Measurements from ENCODE around the gene JMJD8.

JMJD8 gene

DNA sequence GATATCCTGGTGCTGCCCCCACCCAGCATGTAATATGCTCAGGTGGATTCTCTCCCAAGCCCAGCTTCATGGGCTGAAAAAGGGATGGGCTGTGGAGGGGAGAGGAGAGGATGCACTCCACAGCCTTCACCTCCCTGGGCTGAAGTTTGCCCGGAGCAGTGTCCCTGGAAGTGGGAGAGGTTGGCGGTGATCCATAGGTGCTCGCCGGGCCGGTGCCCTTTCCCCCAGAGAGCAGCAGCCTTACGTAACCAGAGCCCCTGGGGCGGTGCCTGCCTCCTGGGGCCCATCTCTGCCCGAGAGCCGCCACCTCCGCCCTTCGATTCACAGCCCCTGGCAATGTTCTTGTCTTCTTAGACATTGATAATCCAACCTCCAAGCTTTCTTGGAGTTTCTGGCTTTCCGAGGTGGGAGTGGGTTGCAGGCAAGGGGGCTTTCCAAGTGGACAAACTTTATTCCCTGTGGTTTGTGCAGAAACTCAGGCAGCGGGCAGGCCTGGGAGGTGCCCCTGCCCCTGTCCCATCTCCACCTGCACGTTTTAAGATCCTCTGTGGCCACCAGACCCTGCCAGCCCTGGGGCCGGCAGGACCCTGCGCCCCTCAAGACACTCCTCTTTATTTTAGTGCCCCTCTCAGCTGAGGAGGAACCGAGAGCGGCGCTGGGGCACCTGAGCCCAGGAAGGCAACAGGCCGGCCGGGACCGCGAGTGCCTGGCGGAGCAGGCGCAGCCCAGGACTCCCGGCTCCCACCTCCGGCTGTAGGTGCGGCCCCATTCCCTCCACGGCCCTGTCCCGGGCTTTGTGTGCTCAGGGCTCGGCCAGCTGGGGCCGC, 38.1 kb downstream of the JMJD8 start:
- no peaks in the 10 kb centered on the region for H3K9me3 ChIP-seq (ENCODE audit: low read length)
- H3K4me3 ChIP-seq (ENCODE audit: low read depth in 1 of 2, low read length in 2 of 2), result no peak overlapping the region
- no peak overlapping the region for H3K9ac ChIP-seq (ENCODE audit: low read length)
- H3K4me1 ChIP-seq (ENCODE audit: insufficient read depth, low read length), result peaks cover 36% of the 10 kb centered on the region
- no peaks in the 10 kb centered on the region for H3K36me3 ChIP-seq (ENCODE audit: insufficient read depth, low read length)
- H3K27me3 ChIP-seq (ENCODE audit: control insufficient read depth in 1 of 2, insufficient read depth in 2 of 2, low read length in 2 of 2), result no peaks in the 10 kb centered on the region
- no peak overlapping the region for H3K27ac ChIP-seq (ENCODE audit: low read depth, low read length)

DNA sequence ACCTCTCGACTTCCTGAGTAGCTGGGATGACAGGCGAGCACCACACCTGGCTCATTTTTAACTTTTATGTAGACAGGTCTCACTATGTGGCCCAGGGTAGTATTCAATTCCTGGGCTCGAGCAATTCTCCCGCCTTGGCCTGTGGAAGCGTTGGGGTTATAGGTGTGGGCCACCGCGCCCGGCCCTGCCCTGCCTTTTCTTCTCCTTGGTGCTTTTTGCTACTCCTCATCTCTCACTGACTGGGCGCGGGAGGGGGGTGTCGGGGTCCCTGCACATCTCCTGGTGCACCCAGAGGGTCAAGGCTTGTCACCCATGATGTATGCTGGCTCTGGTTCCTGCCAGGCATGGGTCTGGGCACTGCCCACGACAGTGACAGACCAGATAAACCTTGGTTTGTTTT, 39.6 kb downstream of the JMJD8 start:
- H3K27me3 ChIP-seq (ENCODE audit: control insufficient read depth in 1 of 2, insufficient read depth in 2 of 2, low read length in 2 of 2), result no peaks in the 10 kb centered on the region
- H3K9ac ChIP-seq (ENCODE audit: low read length), result no peak overlapping the region
- H3K36me3 ChIP-seq (ENCODE audit: insufficient read depth, low read length), result no peaks in the 10 kb centered on the region
- H3K4me1 ChIP-seq (ENCODE audit: insufficient read depth, low read length), result peaks cover 26% of the 10 kb centered on the region
- H3K4me3 ChIP-seq (ENCODE audit: low read depth in 1 of 2, low read length in 2 of 2), result no peak overlapping the region
- no peaks in the 10 kb centered on the region for H3K9me3 ChIP-seq (ENCODE audit: low read length)
- H3K27ac ChIP-seq (ENCODE audit: low read depth, low read length), result no peak overlapping the region

DNA sequence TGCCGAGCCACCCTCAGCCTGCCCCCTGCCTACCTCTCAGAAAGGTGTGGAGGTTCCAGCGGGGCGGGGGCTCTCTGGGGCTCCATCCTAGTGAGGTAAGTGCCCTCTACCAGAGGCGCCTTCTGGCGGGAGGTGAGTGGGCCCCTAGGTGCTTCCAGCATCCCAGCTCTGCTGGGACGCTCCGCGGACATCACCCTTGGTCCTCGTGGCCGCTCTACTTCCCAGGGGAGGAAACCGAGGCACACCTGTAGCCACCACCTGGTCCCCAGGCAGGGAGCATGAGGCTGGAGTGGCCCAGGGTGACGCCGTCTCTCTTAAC, 41.1 kb downstream of the JMJD8 start:
- Histone ChIP-seq H3K4me1 (ENCODE audit: insufficient read depth, low read length) (peaks cover 21% of the 10 kb centered on the region), H3K9me3 (ENCODE audit: low read length) (no peaks in the 10 kb centered on the region), H3K27ac (ENCODE audit: low read depth, low read length) (peak overlapping the region; percentile 80), H3K36me3 (ENCODE audit: insufficient read depth, low read length) (no peaks in the 10 kb centered on the region), H3K4me3 (ENCODE audit: low read depth in 1 of 2, low read length in 2 of 2) (peak overlapping the region; percentile 68 to 91), H3K9ac (ENCODE audit: low read length) (peak overlapping the region; percentile 30), H3K27me3 (ENCODE audit: control insufficient read depth in 1 of 2, insufficient read depth in 2 of 2, low read length in 2 of 2) (no peaks in the 10 kb centered on the region)

DNA sequence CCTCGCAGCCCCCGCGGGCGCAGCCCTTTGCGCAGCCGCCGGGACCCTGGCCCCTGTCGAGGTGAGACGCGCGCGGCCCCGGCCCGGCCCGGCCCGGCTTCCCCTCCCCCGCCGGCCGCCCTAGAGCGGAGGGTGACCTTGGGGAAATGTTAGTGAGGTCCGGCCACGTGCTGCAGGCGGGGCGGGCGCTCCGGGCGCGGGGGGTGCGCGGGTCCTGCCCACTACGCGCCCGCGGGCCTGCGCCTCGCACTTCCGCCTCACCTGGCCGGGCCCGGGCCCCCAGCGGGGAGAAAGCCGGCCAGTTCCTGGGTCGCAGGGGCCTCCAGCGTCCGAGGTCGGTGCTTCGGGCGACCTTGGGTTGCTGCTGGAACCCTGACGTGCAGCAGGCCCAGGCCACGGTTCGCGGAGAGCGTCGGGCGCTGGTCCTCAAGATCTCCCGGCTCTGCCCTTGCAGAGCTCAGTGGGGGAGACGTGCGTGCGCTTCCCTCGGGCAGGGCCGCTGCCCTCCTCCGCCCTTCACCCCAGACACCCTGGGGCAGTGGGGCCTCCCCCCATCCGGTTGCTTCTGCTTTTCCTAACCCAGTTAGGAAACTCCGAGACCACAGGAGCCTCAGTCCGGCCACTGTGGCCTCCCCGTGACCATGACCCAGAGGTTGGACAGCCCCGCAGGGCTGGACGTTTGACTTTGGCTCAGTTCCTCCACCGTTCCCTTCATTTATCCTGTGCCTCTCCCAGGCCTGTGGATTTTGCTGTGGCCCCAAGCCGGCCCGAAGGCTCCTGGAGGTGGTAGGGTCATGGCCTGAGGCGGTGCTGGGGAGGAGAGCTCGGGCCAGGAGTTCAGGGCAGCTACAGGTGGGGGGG, 41.7 kb downstream of the JMJD8 start:
- no peaks in the 10 kb centered on the region for H3K36me3 ChIP-seq (ENCODE audit: insufficient read depth, low read length)
- no peaks in the 10 kb centered on the region for H3K27me3 ChIP-seq (ENCODE audit: control insufficient read depth in 1 of 2, insufficient read depth in 2 of 2, low read length in 2 of 2)
- peak overlapping the region; percentile 30 for H3K9ac ChIP-seq (ENCODE audit: low read length)
- peak overlapping the region; percentile 68 to 91 for H3K4me3 ChIP-seq (ENCODE audit: low read depth in 1 of 2, low read length in 2 of 2)
- H3K9me3 ChIP-seq (ENCODE audit: low read length), result no peaks in the 10 kb centered on the region
- peaks cover 16% of the 10 kb centered on the region for H3K4me1 ChIP-seq (ENCODE audit: insufficient read depth, low read length)
- H3K27ac ChIP-seq (ENCODE audit: low read depth, low read length), result peak overlapping the region; percentile 80

DNA sequence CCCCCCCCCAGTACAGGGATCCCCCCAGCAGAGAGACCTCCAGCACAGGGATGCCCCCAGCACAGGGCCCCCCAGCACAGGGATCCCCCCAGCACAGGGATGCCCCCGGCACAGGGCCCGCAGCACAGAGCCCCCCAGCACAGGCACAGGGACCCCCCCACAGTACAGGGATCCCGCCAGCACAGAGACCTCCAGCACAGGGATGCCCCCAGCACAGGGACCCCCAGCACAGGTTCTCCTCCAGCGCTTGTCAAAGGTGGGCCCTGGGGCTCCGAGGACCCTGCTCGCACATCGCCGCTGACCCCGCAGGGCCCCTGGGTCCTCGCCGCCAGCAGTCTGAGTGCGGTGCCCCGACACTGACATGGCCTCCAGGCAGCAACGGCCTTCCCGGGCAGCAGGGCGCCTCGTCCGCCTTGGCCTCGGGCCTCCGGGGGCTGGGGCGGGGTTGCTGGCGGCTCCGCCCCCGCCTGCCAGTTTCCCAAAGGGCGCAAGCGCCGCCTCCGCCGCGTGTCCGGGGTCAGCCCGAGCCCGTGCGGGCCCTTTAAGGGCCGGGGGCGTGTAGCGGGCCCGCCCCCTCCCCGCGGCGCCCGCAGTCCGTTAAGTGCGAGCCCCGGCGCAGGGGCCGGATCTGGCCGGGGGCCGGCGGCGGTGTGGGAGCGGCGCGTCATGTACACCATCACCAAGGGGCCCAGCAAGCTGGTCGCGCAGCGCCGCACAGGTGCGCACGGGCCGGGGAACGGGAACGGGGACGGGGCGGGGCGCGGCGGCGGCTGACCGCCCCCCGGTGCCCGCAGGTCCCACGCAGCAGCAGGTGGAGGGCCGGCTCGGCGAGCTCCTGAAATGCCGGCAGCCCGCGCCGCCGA, 42.6 kb downstream of the JMJD8 start, which contains the start of gene MCRIP2:
Gene MCRIP2 (plus strand): TSS at position 503 of the 863 bp plus-strand sequence. CDS start 164 bp downstream, at position 667.
- Histone ChIP-seq H3K9ac (ENCODE audit: low read length) (peak within 1 kb of the TSS; percentile 84), H3K9me3 (ENCODE audit: low read length) (no peaks in the 10 kb centered on the region), H3K36me3 (ENCODE audit: insufficient read depth, low read length) (no peaks in the 10 kb centered on the region), H3K4me1 (ENCODE audit: insufficient read depth, low read length) (peaks cover 9% of the 10 kb centered on the region), H3K27me3 (ENCODE audit: control insufficient read depth in 1 of 2, insufficient read depth in 2 of 2, low read length in 2 of 2) (no peaks in the 10 kb centered on the region), H3K27ac (ENCODE audit: low read depth, low read length) (peak within 1 kb of the TSS; percentile 80), H3K4me3 (ENCODE audit: low read depth in 1 of 2, low read length in 2 of 2) (peak within 1 kb of the TSS; percentile 68 to 91)

DNA sequence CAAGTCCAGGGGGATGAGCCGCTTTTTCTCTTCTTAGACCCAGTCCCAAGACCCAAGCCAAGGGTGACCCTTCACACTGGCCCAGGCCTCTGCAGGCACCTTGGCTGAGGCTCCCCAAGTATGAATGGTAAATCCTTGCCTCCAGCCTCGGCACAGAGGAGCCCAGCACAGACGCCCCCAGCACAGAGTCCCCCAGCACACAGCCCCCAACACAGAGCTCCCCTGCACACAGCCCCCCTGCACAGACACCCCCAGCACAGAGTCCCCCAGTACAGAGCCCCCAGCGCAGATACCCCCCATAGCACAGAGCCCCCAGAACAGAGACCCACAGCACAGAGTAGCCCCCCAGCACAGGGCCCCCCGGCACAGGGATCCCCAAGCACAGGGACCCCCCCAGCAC, 43.5 kb downstream of the JMJD8 start:
- Histone ChIP-seq H3K4me1 (ENCODE audit: insufficient read depth, low read length) (peaks cover 9% of the 10 kb centered on the region), H3K27ac (ENCODE audit: low read depth, low read length) (peak overlapping the region; percentile 80)

DNA sequence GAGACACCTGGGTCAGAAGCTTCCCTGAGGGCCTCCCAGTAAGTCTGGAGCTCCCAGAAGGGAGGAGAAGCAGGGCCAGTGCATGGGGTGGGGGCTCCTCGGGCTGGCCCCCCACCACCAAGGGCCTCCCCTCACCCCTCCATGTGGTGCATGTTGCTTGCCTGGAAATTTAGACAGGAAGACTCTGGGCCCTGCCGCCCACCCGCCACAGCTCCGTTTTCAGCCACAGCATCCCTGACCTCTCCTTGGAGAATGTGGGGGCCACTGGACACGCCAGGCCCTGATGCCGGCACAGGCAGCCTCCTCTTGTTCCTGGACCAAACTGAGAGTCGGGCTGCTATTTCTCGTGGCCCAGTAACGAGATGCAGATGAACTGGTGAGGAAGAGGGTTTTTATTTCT, 45.3 kb downstream of the JMJD8 start:
- Histone ChIP-seq H3K9ac (ENCODE audit: low read length) (no peak overlapping the region), H3K9me3 (ENCODE audit: low read length) (no peaks in the 10 kb centered on the region), H3K4me1 (ENCODE audit: insufficient read depth, low read length) (peaks cover 16% of the 10 kb centered on the region), H3K36me3 (ENCODE audit: insufficient read depth, low read length) (peaks cover 7% of the 10 kb centered on the region), H3K27me3 (ENCODE audit: control insufficient read depth in 1 of 2, insufficient read depth in 2 of 2, low read length in 2 of 2) (no peaks in the 10 kb centered on the region), H3K4me3 (ENCODE audit: low read depth in 1 of 2, low read length in 2 of 2) (no peak overlapping the region), H3K27ac (ENCODE audit: low read depth, low read length) (no peak overlapping the region)

More for the DNA sequence above, 43.5 kb downstream of the JMJD8 start:
- Histone ChIP-seq H3K9me3 (ENCODE audit: low read length) (no peaks in the 10 kb centered on the region), H3K9ac (ENCODE audit: low read length) (no peak overlapping the region), H3K27me3 (ENCODE audit: control insufficient read depth in 1 of 2, insufficient read depth in 2 of 2, low read length in 2 of 2) (no peaks in the 10 kb centered on the region), H3K36me3 (ENCODE audit: insufficient read depth, low read length) (no peaks in the 10 kb centered on the region), H3K4me3 (ENCODE audit: low read depth in 1 of 2, low read length in 2 of 2) (no peak overlapping the region)

DNA sequence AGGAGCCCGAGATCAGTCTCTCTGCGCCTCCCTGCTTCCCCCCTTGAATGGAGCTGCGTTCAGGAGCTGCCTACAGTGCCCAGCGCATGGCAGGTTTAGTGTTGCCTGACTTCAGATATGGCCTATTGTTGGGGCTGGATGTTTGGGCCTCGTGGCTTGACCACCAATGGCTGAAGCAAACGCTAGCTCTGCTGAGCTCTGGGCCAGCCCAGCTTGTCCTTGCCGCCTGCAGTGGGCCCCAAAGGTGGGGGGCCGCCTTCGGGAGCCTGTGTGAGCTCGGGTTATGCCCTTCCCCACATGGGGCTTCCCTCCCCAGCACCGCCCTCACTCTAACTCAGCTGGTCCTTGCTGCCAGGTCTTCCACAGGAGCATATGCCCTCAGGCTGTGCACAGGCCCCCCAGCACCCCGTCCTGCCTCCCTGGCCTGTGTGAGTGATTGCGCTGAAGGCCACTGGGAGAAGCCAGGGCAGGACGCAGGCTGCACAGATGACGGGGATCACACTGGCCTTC, 46.0 kb downstream of the JMJD8 start:
- Histone ChIP-seq H3K27me3 (ENCODE audit: control insufficient read depth in 1 of 2, insufficient read depth in 2 of 2, low read length in 2 of 2) (no peaks in the 10 kb centered on the region), H3K36me3 (ENCODE audit: insufficient read depth, low read length) (peaks cover 9% of the 10 kb centered on the region), H3K9ac (ENCODE audit: low read length) (no peak overlapping the region), H3K4me1 (ENCODE audit: insufficient read depth, low read length) (peaks cover 14% of the 10 kb centered on the region), H3K4me3 (ENCODE audit: low read depth in 1 of 2, low read length in 2 of 2) (no peak overlapping the region), H3K9me3 (ENCODE audit: low read length) (no peaks in the 10 kb centered on the region), H3K27ac (ENCODE audit: low read depth, low read length) (peak overlapping the region; percentile 34)

DNA sequence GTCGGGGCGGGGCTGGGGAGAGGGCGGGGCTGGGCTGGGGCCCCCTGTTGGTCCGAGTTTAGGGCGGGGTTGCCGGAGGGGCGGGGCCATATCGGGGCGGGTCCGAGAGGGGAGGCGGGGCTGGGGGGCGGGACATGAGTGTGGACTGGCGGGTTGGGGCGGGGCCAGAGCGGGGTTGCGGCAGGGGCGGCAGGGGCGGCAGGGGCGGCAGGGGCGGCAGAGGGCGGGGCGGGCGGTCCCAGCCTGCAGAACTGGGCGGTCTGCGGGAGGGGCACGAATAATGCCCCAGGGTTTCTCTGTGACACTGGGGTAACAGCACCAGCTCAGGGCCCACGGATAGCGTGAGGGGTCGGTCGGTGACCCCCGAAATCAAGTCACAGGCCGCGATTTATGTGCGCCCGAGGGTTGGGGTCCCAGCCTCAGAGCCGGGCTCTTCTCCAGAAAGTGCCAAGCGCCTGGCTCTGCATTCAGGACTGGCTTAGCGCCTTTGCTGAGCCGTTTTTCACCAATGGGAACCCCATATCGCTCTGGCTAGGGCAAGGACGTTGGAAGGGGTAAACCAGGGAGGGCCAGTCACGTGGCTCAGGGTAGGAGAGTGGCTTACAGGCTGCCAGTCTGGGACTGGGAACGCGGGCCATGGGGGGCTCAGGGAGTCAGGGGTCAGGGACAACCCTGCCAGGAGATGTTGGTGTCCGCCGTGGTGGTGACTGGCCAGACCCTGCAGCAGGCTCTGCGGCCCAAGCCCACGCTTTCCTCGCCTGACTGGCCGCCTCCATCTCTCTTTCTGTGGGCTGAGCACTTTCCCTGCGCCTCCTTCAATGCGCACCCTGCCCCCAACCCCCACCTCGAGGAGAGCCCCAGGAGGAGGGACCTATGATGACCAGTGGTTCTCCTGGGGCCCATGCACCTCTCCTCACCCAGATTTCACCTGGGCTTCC, 46.8 kb downstream of the JMJD8 start:
- H3K9me3 ChIP-seq (ENCODE audit: low read length), result no peaks in the 10 kb centered on the region
- H3K36me3 ChIP-seq (ENCODE audit: insufficient read depth, low read length), result peaks cover 9% of the 10 kb centered on the region
- H3K27ac ChIP-seq (ENCODE audit: low read depth, low read length), result peak overlapping the region; percentile 99
- no peak overlapping the region for H3K9ac ChIP-seq (ENCODE audit: low read length)
- peaks cover 0 to under 1% of the 10 kb centered on the region in 2 donors for H3K27me3 ChIP-seq (ENCODE audit: control insufficient read depth in 1 of 2, insufficient read depth in 2 of 2, low read length in 2 of 2)
- peaks cover 8% of the 10 kb centered on the region for H3K4me1 ChIP-seq (ENCODE audit: insufficient read depth, low read length)
- H3K4me3 ChIP-seq (ENCODE audit: low read depth in 1 of 2, low read length in 2 of 2), result peak overlapping the region; percentile 82 to 96

Data from muscle layer of colon (tissue), 2 donors.